ENCODE measurements around the gene ITGA3. TPM values are rescaled to one million over a fixed set of nuclear protein-coding genes. Genes with fewer than 3 reads are reported as not detected.

ITGA3 gene
- total RNA-seq, 1 donor from 2014 or later = 212 TPM

DNA sequence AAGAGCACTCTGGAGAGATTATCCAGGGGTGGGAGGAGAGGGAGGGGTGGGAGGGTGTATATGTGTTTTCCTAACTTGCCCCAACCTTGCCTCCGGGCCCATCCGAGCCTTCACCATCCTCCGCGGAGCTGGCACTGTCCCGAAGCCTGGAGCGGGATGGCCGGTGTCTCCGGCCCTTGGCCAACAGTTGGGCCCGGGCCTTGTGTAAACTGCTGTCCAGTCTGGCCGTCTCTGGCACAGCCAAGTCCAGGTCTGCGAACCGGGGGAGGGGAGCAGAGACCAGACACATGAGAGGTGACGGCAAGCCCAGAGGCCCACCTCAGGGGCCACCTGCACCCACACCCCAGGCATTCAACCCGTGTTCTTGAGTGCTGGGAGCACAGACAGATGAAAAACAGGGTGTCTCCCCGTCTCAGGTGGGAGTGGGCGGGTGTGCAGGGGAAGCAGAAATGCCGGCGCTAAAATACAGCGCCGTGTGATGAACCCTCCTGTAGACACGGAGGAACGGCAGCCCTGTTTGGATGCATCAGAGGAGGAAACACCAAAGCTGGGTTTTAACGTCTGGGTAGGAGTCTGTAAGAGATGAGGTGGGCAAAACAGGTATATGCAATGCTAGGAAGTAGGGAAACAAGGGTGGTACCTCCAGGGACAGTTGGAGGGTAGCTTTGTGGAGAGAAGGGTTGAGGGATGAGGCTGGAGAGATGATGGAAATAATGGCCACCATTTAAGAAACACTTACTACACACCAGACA, 62.3 kb downstream of the ITGA3 start:
- Histone ChIP-seq H3K9me3 (no peaks in the 10 kb centered on the region), H3K4me1 (peaks cover 14% of the 10 kb centered on the region), H3K27me3 (peaks cover 27% of the 10 kb centered on the region), H3K4me3 (no peak overlapping the region), H3K36me3 (no peaks in the 10 kb centered on the region), H3K27ac (no peak overlapping the region)
- TF ChIP-seq, protein P1, sequence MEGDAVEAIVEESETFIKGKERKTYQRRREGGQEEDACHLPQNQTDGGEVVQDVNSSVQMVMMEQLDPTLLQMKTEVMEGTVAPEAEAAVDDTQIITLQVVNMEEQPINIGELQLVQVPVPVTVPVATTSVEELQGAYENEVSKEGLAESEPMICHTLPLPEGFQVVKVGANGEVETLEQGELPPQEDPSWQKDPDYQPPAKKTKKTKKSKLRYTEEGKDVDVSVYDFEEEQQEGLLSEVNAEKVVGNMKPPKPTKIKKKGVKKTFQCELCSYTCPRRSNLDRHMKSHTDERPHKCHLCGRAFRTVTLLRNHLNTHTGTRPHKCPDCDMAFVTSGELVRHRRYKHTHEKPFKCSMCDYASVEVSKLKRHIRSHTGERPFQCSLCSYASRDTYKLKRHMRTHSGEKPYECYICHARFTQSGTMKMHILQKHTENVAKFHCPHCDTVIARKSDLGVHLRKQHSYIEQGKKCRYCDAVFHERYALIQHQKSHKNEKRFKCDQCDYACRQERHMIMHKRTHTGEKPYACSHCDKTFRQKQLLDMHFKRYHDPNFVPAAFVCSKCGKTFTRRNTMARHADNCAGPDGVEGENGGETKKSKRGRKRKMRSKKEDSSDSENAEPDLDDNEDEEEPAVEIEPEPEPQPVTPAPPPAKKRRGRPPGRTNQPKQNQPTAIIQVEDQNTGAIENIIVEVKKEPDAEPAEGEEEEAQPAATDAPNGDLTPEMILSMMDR (IDR thresholded peaks at IDR 0.05) = no peak
- ATAC-seq (no peak), DNase-seq (no peak)
- intact Hi-C loops (cut with DNase I) = loop anchor here (10.0 kb wide), 1 partner anchor 47 kb away; the partner anchor contains the start of gene SGCA

GRCh38 chr17:50118828-50119218, 62.9 kb downstream of the ITGA3 start:
- intact Hi-C loops (cut with DNase I) = loop anchor here (10.0 kb wide), 1 partner anchor 46 kb away; the partner anchor contains the start of gene SGCA
- H3K4me1 ChIP-seq = peaks cover 16% of the 10 kb centered on the region
- H3K27ac ChIP-seq = no peak overlapping the region
- no peak overlapping the region for H3K4me3 ChIP-seq
- H3K36me3 ChIP-seq = no peaks in the 10 kb centered on the region
- peaks cover 27% of the 10 kb centered on the region for H3K27me3 ChIP-seq
- ATAC-seq = no peak
- DNase-seq = no peak
- H3K9me3 ChIP-seq = no peaks in the 10 kb centered on the region
- TF ChIP-seq, protein P1 (IDR thresholded peaks at IDR 0.05) = no peak

GRCh38 chr17:50120475-50121253, 64.8 kb downstream of the ITGA3 start:
- Histone ChIP-seq H3K4me3 (no peak overlapping the region), H3K27ac (no peak overlapping the region), H3K9me3 (no peaks in the 10 kb centered on the region), H3K27me3 (peaks cover 24% of the 10 kb centered on the region), H3K36me3 (no peaks in the 10 kb centered on the region), H3K4me1 (peaks cover 21% of the 10 kb centered on the region)
- ATAC-seq (no peak), DNase-seq (no peak)
- intact Hi-C loops (cut with DNase I) = no loop called here
- TF ChIP-seq, protein P1 (IDR thresholded peaks at IDR 0.05) = no peak

DNA sequence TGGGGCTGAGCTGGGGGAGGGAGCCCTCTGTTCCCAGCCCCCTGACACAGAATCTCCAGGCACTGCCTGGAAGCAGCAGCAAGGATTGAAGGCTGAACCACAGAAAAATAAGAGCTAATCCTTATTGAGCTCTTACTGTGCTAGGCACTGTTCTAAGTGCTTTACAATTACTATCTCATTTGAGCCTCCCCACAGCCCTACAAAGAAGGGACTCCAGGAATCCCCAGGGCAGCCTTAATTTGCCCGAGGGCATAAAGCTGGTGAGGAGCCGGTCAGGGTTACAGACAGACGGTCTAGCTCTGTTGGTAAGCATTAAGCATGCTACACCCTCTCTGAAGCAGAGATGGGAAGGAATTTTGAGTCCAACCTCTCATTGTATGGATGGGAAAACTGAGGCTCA, 67.0 kb downstream of the ITGA3 start:
- intact Hi-C loops (cut with DNase I) = no loop called here
- no peaks in the 10 kb centered on the region for H3K36me3 ChIP-seq
- H3K27ac ChIP-seq = peak overlapping the region; percentile 63
- TF ChIP-seq, protein P1 (IDR thresholded peaks at IDR 0.05) = no peak
- no peak overlapping the region for H3K4me3 ChIP-seq
- peaks cover 6% of the 10 kb centered on the region for H3K27me3 ChIP-seq
- no peak for ATAC-seq
- no peaks in the 10 kb centered on the region for H3K9me3 ChIP-seq
- H3K4me1 ChIP-seq = peaks cover 15% of the 10 kb centered on the region
- DNase-seq = no peak

GRCh38 chr17:50123649-50124349, 67.9 kb downstream of the ITGA3 start:
- TF ChIP-seq, protein P1 (IDR thresholded peaks at IDR 0.05) = no peak
- ATAC-seq (no peak), DNase-seq (no peak)
- H3K36me3 ChIP-seq = no peaks in the 10 kb centered on the region
- intact Hi-C loops (cut with DNase I) = no loop called here
- peak overlapping the region; percentile 63 for H3K27ac ChIP-seq
- peaks cover 17% of the 10 kb centered on the region for H3K4me1 ChIP-seq
- H3K4me3 ChIP-seq = no peak overlapping the region
- H3K9me3 ChIP-seq = no peaks in the 10 kb centered on the region
- no peaks in the 10 kb centered on the region for H3K27me3 ChIP-seq
